CD4-positive, alpha-beta T cell treated with Interferon gamma for 1 hour (primary cell): ENCODE measurements around the gene ASAP2.

Experiments
- DNase-seq: peaks from one replicate; pipeline ENCODE4 v3.0.0-alpha.2; 2020

ASAP2 gene

DNA sequence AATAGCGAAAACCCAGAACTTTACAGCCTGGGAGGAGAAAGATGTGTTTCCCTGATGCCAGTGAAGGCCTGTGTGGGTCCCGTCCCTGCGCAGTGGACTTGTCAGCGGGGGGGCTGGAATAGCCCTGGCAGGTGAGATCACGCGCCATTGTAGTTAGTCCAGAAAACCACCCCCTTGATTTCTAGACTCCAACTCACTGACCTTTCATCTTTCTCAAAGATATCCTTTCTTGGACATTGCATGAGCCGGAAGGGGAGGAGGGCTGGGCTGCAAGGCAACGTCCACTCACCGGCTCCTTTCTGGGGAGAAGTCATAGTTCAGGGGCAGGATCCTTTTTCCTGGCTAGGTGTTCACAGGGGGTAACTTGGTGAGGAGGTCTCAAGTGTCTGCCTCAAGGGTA lies 22.3 kb upstream of the ASAP2 start:
- DNase-seq = no peak

DNA sequence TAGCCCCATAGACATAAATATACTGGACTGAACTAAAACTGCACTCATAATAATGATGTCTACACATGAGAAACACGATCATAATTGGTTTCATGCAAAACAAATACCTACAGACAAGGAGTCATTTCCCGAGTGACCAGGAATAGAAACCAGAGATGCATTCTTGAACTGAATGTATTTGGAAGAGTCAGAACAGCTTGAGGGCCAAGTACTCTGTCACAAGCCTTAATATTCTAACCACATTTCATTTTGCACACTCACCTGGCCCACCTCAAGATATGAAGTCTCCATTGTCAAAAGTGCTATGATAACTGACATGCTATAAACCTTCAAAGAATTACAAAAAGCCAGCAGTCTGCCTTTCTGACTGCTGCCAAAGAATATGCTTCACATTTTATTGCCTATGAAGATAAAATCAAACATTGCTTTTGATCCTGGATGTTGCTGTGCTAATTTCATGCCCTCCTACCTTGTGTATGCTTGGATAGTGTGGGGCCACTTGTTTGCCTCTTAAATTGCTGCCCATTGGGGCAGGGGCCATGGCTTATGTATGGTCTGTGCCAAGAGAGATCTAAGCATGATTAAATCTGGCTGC lies 18.9 kb upstream of the ASAP2 start:
- no peak for DNase-seq

DNA sequence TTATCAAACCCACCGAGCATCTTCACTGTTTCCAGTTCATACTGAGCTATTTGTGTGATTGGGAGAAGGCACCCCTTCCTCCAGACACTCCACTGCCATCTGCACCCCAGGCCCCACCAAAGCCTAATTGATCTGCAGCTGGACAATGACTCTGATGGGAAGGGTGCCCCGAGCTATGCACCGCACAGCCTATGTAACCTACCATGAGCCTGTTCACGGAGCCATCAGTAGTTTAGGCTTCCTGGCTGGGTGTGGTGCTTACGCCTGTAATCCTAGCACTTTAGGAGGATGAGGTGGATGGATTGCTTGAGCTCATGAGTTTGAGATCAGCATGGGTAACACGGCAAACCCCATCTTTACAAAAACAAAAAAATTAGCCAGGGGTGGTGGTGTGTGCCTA lies 17.8 kb upstream of the ASAP2 start:
- no peak for DNase-seq

GRCh38 chr2:9189901-9190300 lies 16.7 kb upstream of the ASAP2 start:
- DNase-seq = no peak

DNA sequence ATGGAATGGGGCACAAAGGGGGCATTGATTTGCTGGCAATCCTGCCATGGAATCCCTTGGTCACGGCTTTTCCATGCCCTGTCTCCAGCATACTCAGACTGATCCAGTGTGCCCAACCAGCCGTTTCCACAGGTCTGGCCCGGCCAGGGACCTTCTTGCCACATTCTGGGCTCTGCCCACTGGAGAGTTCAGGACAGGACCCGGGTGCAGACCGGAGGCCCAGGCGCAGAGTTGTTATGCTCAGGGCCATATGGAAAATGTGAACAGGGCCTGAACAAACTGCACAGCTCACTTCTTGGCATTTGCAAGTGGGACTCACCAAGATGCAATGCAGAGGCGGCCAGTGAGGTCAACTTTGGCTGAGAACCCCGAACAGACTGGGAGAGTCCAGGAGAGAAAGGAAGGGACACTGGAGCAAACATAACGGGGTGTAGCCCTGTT lies 15.6 kb upstream of the ASAP2 start:
- DNase-seq = no peak

DNA sequence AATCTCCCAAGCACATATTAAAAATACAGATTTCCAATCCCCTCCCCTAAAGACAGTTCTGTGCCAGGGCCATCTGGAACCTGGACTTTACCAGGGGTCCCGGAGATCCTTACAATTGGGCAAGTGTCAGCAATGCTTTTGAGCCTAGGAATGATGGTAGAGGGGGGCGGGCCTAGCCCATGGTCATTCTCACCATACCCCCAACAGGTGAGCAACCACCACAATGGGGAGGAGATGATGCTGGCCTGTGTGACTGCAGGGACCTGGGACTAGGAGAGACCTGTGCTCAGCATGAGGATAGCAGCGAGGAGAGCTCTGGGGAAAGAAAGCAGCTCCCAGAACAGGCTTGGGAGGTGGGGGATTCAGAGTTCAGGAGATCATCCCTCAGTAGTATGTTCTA lies 13.9 kb upstream of the ASAP2 start:
- no peak for DNase-seq

DNA sequence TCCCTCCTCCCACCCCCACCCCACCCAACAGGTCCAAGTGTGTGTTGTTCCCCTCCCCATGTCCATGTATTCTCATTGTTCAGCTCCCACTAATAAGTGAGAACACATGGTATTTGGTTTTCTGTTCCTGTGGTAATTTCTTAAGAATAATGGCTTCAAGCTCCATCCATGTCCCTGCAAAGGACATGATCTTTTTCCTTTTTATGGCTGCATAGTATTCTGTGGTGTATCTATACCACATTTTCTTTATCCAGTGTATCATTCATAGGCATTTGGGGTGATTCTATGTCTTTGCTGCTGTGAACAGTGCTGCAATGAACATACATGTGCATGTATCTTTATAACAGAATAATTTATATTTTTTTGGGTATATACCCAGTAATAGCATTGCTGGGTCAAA lies 12.3 kb upstream of the ASAP2 start:
- DNase-seq = no peak

DNA sequence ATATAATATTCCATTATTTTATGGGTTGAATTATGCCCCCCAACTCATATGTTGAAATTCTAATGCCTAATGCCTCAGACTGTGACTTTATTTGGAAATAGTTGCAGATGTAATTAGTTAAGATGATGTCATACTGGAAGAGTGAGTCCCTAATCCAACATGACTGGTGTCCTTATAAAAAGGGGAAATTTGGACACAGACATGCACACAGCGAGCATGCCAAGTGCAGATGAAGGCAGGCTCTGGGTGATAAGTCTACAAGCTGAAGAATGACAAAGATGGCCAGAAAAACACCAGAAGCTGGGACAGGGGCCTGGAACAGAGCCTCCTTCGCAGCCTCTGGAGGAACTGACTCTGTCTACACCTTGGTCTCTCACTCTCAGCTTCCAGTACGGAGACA lies 10.0 kb upstream of the ASAP2 start:
- no peak for DNase-seq

DNA sequence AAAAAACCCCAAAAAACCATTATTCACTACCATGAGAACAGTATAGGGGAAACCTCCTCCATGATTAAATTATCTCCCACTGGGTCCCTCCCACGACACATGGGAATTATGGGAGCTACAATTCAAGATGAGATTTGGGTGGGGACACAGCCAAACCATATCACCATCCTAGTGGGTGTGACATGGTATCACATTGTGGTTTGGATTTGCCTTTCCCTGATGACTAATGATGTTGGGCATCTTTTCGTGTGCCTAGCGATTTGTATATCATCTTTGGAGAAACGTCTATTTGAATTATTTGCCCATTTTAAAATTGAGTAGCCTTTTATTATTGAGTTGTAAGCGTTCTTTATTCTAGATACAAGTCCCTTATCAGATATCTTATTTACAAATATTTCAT lies 8.7 kb upstream of the ASAP2 start:
- DNase-seq = no peak

DNA sequence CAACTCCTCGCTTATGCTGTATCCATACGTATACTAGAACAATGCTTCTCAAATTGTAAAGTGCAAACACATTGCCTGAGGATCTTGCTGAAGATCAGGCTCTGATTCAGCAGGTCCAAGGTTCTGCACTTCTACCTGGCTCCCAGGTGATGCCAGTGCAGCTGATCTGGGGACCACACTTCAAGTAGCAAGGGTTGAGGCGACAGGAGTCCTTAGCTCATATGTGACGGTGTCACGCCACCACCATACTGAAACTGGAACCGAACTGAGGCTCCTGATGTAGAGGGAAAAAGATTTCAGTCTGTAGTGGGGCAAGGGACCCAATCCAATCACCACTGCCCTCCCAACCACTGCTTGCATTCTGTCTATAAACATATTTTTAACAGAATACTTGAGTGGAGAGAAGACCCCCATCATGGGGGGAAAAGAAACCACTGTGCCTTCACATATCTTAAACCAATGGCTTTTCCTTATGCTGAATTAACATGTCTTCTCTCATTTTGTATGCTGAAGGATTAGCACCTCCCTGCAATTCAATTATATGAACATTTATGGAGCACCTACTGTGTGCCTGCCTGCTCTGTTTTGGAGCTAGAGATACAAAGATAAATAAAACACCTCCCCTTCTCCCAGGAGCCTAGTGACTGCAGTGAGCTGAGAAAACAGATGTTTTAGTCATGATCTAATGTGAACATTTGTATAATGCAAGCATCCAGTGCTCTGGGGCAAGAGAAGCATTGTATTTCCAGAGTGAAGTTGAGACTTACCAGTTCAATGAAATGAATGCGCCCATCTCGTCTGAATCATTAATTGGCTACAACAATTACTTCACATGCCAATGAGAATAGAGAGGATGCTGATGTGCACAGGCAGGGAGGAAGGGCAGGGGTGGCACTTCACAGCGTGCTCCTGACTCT lies 6.6 kb upstream of the ASAP2 start:
- no peak for DNase-seq

DNA sequence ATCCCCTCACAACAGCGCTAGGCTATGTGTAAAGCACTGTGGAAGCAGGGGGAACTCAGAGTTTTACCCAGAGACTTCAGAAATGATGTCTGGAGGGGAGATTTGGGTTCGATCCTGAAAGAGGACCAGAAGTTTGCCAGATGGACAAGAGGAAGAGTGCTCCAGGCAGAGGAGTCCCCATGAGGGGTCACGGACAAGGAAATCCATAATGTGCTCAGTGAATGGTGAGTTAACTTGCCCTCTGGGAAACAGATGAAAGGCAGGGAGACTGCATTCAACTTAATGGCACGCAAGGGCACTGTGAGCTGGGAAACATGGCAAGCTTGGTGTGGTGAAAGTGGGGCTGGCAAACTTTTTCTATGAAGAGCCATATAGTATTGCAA lies 6.0 kb upstream of the ASAP2 start:
- DNase-seq = no peak

DNA sequence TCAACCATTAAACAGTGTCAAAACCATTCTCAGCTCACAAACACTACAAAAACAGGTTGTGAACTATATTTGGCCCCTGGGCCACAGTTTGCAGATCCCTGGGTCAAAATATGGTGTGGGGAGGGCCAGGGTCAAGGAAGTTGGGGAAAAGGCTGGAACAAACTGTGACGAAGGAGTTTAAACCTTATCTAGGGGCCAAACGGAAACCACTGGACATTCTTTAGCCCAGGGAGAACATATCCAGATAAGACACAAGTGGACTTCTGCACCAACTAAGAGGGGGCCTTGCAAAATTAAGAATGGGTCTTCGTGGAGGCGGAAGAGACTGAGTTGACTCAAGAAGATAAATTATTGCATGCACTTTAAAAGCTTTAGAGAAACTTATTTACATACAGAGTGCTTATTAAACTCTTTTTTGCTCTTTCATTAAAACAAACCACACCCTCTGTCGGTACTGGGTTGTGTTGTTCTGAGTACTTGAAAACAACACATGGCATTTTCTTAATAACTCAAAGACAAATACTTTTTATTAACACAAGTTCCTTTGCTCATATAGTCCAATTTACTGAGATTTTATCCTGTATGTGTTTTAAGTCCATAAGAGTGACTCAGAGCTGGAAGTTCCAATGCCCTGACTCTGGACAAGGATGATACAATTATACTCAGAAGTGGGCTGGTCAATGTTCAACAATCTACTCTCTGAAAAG lies 5.3 kb upstream of the ASAP2 start:
- DNase-seq = no peak

DNA sequence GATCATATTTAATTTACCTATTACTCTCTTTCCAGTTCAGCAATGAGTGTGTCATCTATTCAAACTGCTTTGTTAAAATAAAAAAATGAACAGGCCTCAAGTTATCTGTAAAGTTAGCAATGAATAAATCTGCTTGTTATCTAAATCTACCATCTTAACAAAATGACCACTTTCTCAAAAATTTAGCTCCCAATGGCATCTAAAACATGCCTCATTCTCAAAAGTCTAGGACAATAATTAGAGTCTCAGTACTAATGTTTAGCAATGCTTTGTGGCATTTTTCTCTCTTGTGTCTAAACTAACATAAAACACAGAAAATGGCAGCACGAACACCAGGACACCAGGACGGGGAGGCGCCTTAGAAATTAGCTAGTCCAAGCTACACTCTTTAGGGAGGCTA lies 3.6 kb upstream of the ASAP2 start:
- DNase-seq = no peak

DNA sequence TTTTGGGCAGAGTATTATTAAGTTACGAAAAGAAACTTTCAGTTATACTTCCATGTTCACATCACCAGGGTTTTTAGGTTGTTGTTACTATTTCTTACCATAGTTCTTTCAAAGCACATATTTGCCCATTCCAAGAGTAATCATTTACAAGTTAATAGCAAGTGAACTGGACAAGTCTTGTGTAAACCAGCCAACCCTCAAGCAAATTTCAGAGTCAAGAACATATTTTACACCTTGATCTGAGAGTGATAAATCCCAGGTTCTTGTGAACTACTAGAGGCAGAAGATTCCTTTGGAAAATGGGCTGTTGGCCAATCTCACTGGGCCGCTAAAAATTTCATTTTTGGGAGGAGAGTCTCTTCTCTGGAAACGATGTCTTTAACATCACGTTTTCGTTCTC lies 2.7 kb upstream of the ASAP2 start:
- DNase-seq = no peak

- DNase-seq = no peak
Measured at GRCh38 chr2:9204939-9205338, 1.7 kb upstream of the ASAP2 start.

DNA sequence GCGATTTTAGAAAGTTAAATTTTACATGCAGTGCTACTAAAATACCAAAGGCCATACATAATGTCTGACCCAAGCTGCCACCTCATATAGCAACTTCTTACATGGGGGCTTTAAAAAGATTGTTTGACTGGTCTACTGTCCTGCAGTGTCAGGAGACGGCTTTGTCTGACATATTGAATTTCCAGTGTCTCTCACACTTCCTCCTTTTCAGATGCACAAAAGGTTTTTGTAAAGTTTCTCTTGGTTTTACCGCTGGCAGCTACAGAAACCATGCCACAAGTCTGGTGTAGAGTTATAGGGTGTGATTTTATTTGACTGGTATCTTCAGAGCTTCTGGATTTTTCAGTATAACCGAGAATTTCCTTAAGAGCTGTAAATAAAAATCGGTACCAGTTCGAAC lies 1.1 kb upstream of the ASAP2 start:
- no peak for DNase-seq

DNA sequence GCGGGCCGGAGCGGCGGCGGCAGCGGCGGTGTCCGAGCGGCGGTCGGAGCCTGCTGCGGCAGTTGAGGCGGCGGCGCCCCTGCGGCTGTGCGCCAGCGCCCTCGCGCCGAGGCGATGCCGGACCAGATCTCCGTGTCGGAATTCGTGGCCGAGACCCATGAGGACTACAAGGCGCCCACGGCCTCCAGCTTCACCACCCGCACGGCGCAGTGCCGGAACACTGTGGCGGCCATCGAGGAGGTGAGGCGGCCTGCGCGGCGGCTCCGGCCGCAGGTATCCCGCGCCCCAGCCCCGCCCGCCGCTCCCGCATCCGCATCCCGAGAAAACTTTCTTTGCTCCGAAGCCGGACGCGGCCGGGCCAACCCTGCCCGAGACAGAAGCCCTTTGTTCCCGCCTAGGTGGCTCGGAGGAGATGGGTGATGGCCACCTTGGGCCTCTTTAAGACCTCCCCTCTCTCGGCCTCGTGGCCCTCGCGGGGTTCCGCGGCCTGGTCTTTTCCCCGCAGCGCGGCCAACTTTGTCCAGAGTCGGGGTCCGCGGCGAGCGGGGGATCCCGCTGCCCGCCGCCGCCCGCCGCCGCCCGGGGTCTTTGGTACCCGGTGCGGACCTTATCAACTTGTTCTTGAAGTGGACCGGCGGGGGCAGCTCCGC lies 504 bp downstream of the ASAP2 start:
- no peak for DNase-seq

DNA sequence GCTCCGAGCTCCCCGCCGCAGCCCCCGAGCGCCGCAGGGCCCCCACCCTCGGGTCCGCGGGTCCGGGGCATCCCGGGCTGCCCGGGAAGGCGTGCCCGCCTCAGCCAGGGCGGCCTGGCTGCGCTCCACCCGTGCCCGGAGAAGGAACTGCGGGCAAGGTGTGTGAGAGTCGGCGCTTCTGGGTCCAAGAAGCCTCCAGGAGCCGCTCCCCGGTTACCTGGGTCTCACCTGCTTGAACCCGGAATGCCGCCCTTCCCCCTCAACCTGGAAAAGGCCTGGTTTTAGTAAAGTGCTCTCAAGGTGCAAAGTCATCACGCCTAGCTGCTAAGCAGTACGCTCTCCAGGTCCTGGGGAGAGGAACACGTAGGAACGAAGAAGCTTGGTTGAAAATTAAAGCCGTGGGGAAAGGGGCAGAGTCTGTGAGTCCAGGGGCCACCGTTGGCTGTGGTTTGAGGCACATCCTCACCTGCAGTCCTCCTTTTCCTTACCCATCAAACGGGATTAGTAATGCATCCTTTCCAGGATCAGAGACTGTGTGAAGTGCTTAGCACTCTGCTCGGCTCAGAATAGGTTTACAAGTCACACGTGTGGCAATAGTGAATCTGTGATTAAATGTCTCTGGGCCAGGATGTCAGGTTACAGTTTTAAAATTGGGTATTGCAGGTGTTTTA lies 1.2 kb downstream of the ASAP2 start:
- DNase-seq = no peak

GRCh38 chr2:9208875-9209274 lies 2.3 kb downstream of the ASAP2 start:
- DNase-seq = no peak

DNA sequence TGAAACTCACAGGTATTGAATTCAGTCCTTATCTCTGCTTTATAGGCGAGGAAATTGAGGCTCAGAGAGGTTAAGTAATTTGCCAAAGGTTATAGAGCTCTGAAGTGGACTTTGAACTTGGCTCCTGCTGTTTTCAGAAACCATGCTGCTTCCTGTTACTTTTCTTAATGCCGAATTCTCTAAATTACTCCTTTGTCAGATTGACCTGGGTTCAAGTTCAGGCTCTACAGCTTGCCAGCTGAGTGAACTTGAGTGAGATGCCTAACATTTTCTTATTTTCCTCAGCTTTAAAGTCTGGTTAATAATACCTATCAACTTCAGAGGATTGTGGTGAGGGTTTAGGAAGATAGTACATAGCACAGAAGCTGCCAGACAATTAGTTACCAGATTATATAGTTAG lies 3.4 kb downstream of the ASAP2 start:
- no peak for DNase-seq

GRCh38 chr2:9211496-9211895 lies 4.9 kb downstream of the ASAP2 start:
- DNase-seq = no peak

DNA sequence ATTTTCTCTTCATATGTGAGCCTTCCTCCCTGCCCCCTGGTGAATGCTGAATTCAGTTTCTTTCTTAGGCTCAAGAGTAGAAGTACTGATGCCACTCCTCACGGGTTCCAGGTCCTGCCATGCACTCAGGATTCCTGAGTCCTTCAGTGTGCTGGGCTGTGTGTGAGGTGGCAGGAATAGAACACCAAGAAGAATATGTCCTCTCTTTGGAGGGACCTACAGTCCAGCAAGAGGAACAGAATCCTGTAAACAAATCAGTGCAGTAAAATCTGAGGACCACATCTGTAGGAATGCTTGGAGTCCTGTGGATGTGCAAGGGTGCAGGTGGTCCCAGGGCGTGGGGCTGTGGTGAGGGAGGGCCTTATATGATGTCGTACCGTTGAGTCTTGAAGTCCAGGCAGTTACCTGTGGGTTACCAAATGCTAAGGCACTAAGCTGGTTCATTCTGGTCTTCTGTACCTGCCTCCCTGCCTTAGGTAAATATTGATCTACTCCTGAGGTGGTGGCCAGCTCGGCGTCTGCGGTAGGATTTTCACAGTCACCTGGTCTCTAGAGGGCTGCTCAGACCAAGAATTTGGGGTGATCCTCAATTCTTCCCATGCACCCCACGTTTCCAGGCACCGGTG lies 5.5 kb downstream of the ASAP2 start:
- no peak for DNase-seq
